Measurements from ENCODE around the gene CYB5RL.

The CYB5RL gene

GRCh38 chr1:54246116-54246721, 46.4 kb upstream of the CYB5RL start:
- Histone ChIP-seq H3K27ac (ENCODE audit: low read depth, low read length) (no peak overlapping the region), H3K27me3 (ENCODE audit: low read length) (no peaks in the 10 kb centered on the region), H2AFZ (ENCODE audit: low read depth, low read length, severe bottlenecking) (no peak overlapping the region), H3K9me2 (replicated peaks; ENCODE audit: insufficient read depth, low read length) (no peaks in the 10 kb centered on the region), H3K9me3 (ENCODE audit: insufficient read depth, low read length) (no peaks in the 10 kb centered on the region), H3K36me3 (ENCODE audit: low read length) (no peaks in the 10 kb centered on the region), H3K4me3 (ENCODE audit: insufficient read depth, low read length, poor library complexity, severe bottlenecking) (no peak overlapping the region), H3K9ac (ENCODE audit: low read length) (no peak overlapping the region), H3K4me2 (ENCODE audit: low read depth, low read length, poor library complexity, severe bottlenecking) (no peak overlapping the region), H4K20me1 (ENCODE audit: low read depth, low read length) (no peaks in the 10 kb centered on the region), H3F3A (ENCODE audit: insufficient read depth) (no peaks in the 10 kb centered on the region), H3K79me2 (ENCODE audit: insufficient read depth, low read length) (no peaks in the 10 kb centered on the region)
- TF ChIP-seq EZH2phosphoT487 (conservative IDR thresholded peaks at IDR 0.05; ENCODE audit: low read length) (no peak), CTCF (IDR thresholded peaks at IDR 0.05; ENCODE audit: insufficient read depth, low read length, poor library complexity, severe bottlenecking) (no peak)

- Histone ChIP-seq H3K9ac (ENCODE audit: low read length) (no peak overlapping the region), H3K9me2 (replicated peaks; ENCODE audit: insufficient read depth, low read length) (no peaks in the 10 kb centered on the region), H3K79me2 (ENCODE audit: insufficient read depth, low read length) (no peaks in the 10 kb centered on the region), H3K27me3 (ENCODE audit: low read length) (no peaks in the 10 kb centered on the region), H3K27ac (ENCODE audit: low read depth, low read length) (no peak overlapping the region), H2AFZ (ENCODE audit: low read depth, low read length, severe bottlenecking) (no peak overlapping the region), H3K9me3 (ENCODE audit: insufficient read depth, low read length) (no peaks in the 10 kb centered on the region), H3K4me2 (ENCODE audit: low read depth, low read length, poor library complexity, severe bottlenecking) (no peak overlapping the region), H3F3A (ENCODE audit: insufficient read depth) (no peaks in the 10 kb centered on the region), H4K20me1 (ENCODE audit: low read depth, low read length) (no peaks in the 10 kb centered on the region), H3K4me3 (ENCODE audit: insufficient read depth, low read length, poor library complexity, severe bottlenecking) (no peak overlapping the region), H3K36me3 (ENCODE audit: low read length) (no peaks in the 10 kb centered on the region)
- TF ChIP-seq EZH2phosphoT487 (conservative IDR thresholded peaks at IDR 0.05; ENCODE audit: low read length), result no peak
- no peak for TF ChIP-seq CTCF (IDR thresholded peaks at IDR 0.05; ENCODE audit: insufficient read depth, low read length, poor library complexity, severe bottlenecking)
Observed at GRCh38 chr1:54245501-54245900, 45.7 kb upstream of the CYB5RL start.

GRCh38 chr1:54244655-54245054, 44.8 kb upstream of the CYB5RL start:
- H3K4me3 ChIP-seq (ENCODE audit: insufficient read depth, low read length, poor library complexity, severe bottlenecking), result no peak overlapping the region
- no peaks in the 10 kb centered on the region for H3K27me3 ChIP-seq (ENCODE audit: low read length)
- no peak overlapping the region for H3K27ac ChIP-seq (ENCODE audit: low read depth, low read length)
- no peaks in the 10 kb centered on the region for H3K9me3 ChIP-seq (ENCODE audit: insufficient read depth, low read length)
- TF ChIP-seq CTCF (IDR thresholded peaks at IDR 0.05; ENCODE audit: insufficient read depth, low read length, poor library complexity, severe bottlenecking) (no peak), EZH2phosphoT487 (conservative IDR thresholded peaks at IDR 0.05; ENCODE audit: low read length) (no peak)
- no peak overlapping the region for H3K4me2 ChIP-seq (ENCODE audit: low read depth, low read length, poor library complexity, severe bottlenecking)
- no peak overlapping the region for H3K9ac ChIP-seq (ENCODE audit: low read length)
- no peaks in the 10 kb centered on the region for H3K79me2 ChIP-seq (ENCODE audit: insufficient read depth, low read length)
- no peak overlapping the region for H2AFZ ChIP-seq (ENCODE audit: low read depth, low read length, severe bottlenecking)
- no peaks in the 10 kb centered on the region for H3F3A ChIP-seq (ENCODE audit: insufficient read depth)
- no peaks in the 10 kb centered on the region for H4K20me1 ChIP-seq (ENCODE audit: low read depth, low read length)
- no peaks in the 10 kb centered on the region for H3K9me2 ChIP-seq (replicated peaks; ENCODE audit: insufficient read depth, low read length)
- no peaks in the 10 kb centered on the region for H3K36me3 ChIP-seq (ENCODE audit: low read length)

All from SU-DHL-6 (cell line).